SK-N-MC (cell line): Measurements from ENCODE around the gene CIZ1.

Experiments
- EZH2 ChIP-seq: fragments of 200-600 bp; sonication (generic); IDR thresholded peaks from one replicate; pipeline ENCODE4 v1.6.1; 2017; ENCODE audit warnings: antibody characterized with exemption
- FOXP2 ChIP-seq: optimal IDR thresholded peaks from 2 replicates; pipeline ENCODE3; 2011; ENCODE audit warnings: mild to moderate bottlenecking, moderate library complexity; ENCODE audit not compliant: insufficient read depth; ENCODE audit errors: extremely low read length, control extremely low read depth
- POLR2AphosphoS5 ChIP-seq: IDR thresholded peaks from 2 replicates; pipeline ENCODE4 v1.6.1; 2012; ENCODE audit warnings: mild to moderate bottlenecking, low read depth, low read length, borderline replicate concordance

DNA sequence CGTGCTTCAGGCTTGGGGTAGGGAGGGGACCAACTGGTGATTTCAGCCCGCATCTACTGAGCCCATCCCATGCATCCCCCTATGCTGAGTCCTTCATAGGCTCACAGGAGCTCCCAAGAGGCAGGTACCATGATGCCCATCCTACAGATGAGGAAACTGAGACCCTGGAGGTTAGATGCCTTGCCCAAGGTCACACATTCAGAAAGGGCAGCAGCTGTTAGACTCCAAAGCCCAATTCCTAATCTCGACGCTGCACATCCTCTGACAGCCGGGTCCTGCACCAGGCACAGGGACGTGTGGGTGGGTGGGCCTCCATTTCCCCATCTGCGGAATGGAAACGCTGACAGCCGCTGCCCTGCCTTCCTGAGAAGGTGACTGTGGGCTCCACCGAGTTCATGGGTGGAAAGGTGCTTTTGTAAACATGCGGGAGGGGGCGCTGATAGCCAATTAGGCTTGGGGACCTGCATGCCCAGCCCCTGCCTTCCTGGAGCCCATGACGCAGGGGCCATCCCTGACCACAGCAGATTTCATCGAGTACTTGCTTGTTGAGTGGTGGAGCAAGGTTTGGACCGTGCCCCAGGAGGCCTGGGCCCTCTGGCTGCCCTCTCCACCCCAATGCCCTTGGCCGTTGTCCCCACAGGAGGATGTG is 14.0 kb upstream of the CIZ1 start:
- TF ChIP-seq POLR2AphosphoS5 (no peak), EZH2 (no peak), FOXP2 (no peak)
